Activated gamma-delta T cell treated with anti-CD3 and anti-CD28 coated beads, Interleukin-2, amount 50 U/mL, for 16 hours (primary cell): ENCODE data around the gene CTPS1.

Source experiments
- DNase-seq: peaks from one replicate; pipeline ENCODE4 v3.0.0-alpha.2; 2020; ENCODE audit warnings: low read depth

Gene CTPS1

DNA sequence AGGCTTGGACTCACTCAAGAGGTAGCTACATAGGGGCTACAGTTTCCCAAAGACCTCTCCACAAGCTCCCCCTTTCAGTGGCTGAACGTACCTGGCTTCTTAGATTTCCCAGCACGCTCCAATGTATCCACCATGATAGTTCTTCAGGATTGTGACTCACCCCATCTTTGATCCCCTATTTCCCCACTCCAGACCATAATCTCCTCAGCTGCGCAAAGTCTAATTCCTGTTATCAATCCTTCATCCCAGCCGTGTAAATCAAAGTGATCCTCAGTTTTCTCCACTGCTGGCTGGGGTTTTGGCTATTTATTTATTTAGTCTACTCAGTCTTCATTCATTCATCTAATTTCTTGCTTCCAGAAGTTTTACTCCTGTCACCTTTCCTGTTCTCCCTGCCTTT, 13.1 kb upstream of the CTPS1 start:
- DNase-seq = no peak

DNA sequence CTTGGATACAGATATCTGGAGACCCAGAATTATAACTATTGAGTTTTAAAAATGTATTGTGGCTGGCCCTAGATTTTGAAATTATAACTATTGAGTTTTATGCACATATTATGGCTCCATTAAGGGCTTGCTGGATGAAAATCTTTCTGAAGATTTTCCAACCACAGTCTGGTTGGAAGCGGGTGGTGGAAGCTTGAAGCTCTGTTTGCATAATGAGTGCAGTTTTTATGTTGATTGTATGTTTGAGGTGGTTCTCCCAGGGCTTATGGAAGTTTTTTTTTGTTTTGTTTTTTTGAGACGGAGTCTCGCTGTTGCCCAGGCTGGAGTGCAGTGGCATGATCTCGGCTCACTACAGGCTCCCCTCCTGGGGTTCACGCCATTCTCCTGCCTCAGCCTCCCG, 10.1 kb upstream of the CTPS1 start:
- DNase-seq = no peak

DNA sequence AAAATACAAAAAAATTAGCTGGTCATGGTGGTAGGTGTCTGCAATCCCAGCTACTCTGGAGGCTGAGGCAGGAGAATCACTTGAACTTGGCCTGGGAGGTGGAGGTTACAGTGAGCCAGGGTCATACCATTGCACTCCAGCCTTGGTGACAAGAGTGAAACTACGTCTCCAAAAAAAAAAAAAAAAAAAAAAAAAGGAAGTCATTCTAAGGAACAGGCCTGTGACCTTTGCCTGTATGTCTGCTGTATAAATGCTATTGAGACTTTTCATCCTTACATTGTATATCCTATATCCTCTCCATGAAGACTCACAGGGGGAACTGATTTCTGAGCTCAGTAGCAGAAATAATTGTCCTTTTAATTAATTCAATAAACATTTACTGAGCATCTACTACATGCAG, 7.5 kb upstream of the CTPS1 start:
- no peak for DNase-seq

DNA sequence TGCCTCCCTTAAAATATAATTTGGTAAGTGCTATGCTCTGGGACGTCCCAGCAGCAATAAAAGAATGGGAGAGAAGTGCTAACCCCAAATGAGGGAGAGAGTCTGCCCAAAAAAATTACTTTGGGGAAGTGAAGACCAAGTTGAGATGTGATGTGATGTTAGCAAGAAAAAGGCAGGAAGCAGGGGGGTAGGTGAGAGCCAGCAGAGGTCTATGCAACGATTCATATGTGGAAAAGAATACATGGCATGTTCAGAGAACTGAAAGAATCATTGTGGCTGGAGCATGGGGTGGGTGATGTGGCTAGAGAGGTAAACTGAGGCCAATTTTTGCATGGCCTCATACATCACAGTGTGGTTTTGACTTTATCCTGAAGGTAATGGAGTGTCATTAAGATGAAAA, 5.6 kb upstream of the CTPS1 start:
- DNase-seq = no peak

DNA sequence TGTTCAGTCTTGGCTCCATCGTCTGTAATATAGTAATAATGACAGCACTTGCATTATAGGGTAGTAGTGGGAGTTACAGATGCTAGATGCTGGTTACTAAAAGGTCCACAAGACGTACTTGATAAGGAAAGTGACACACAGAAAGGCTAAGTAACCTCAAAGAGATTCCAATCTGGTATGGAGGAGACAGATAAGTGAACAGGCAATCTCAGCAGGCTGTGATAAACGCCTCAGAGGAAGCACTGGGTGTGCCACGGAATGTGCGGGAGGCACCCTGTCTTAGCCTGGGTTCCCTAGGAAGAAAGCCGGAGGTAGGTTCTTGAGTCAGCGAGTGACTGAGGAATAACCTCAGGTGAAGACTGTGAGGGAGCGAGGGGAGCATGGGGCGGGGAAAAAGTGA, 4.6 kb upstream of the CTPS1 start:
- DNase-seq = no peak

DNA sequence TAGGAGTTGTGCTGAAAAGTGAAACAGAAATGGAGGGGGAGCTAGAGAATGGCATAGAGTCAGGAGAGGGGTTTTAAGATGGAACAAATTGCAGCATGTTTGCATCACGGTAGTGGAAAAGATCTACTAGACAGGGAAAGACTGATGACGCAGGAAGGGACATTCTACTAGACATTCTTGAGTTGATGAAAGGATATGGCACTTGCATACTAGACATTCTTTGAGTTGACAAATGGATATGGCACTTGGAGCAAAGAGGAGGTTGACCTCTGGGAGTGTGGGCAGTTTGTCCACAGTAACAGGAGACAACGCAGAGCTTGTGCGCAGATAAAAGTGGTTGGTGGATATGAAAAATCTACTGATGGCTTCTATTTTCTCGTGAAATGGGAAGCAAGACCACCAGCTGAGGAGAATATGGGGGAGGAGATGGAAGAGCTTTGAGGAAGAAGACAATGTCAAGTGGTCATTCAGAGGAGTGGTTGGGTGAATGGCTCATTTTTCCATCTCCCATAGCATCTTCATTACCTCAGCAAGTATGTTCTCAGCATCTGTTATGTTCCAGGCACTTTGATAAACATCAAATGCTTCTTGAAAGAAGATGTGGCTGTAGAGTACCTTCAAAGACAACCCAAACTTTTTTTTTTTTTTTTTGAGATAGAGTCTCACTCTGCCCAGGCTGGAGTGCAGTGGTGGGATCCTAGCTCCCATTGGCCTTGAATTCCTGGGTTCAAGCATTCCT, 2.4 kb upstream of the CTPS1 start:
- no peak for DNase-seq

DNA sequence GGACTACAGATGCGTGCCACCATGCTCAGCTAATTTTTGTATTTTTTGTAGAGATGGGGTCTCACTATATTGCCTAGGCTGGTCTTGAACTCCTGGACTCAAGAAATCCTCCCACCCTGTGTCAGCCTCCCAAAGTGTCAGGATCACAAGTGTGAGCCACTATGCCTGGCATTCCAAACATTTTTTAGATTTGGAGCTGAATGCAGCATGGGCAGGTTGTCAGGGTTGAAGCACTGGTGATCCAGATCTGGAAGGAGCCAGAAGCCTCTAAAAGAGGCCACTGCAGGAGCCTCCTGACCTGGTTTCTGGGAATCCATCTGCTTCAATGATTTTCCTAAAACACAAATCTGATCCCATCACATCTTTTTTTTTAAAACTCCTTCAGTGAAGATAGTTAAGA, 1.8 kb upstream of the CTPS1 start:
- no peak for DNase-seq

DNA sequence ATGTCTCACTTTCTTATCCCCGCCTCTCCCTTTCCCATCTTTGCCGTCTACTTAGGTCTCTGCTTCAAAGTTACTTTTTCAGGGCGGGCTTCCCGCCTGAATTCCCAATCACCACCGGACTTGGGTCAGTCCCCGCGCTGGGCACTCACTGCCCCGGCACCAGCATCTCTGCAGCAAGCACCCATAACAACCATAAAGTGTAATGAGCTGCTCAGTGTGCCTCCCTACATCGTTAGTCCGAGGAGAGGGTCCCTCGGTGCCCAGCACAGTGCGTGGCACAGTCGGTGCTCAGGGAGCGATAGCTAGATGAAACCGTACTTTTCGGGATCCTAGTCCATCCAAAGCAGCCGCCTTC, 633 bp upstream of the CTPS1 start:
- no peak for DNase-seq

DNA sequence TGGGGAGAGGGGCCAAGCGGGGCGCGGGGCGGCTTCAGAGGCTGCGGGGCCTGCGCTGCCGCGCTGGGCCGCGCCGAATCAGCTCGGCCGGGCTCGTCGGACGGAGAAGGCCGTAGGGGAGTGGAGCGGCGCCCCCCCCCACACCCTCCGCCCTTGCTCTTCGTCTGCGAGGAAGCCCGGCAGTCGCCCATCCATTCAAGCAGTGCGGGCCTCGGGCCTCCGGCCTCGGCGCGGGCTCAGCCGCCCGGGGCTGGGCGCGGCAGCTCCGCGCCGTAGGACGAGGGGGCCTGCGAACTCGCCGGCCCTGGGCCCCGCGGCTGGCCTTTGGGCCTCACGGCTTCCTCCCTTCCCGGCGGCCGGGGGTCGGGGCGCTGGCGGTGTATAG, 564 bp downstream of the CTPS1 start:
- no peak for DNase-seq

DNA sequence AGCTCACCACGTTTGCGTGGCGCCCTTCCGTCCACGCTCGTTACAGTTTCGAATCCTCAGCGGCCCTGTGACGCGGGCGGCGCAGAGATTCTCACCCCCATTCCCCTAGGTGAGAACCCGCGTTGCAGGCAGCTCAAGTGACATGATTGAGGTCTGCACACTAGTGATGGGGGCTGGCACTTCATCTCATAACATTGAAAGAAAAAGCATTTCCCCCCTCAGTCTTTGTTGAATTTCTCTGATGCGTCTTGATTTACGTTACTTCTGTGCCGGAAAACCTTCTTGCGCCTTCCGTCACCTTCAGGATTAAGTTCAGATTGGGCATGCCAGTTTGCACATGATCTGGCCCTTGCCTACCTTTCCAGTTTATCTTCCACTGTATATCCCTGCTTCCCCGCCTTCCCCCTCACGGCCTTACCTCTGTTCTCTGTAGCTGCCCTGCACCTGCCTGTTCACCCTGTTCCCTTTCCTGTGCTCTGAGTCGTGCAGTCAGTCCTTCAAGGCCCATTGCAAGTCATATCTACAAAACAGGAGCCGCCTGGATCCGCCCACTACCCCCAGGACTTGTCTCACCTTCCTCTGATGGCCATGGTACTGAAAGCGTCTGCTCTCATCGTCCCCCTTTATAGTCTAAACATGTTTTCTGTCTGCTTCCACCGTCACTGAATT, 1.1 kb downstream of the CTPS1 start:
- peak; percentile 31 for DNase-seq

DNA sequence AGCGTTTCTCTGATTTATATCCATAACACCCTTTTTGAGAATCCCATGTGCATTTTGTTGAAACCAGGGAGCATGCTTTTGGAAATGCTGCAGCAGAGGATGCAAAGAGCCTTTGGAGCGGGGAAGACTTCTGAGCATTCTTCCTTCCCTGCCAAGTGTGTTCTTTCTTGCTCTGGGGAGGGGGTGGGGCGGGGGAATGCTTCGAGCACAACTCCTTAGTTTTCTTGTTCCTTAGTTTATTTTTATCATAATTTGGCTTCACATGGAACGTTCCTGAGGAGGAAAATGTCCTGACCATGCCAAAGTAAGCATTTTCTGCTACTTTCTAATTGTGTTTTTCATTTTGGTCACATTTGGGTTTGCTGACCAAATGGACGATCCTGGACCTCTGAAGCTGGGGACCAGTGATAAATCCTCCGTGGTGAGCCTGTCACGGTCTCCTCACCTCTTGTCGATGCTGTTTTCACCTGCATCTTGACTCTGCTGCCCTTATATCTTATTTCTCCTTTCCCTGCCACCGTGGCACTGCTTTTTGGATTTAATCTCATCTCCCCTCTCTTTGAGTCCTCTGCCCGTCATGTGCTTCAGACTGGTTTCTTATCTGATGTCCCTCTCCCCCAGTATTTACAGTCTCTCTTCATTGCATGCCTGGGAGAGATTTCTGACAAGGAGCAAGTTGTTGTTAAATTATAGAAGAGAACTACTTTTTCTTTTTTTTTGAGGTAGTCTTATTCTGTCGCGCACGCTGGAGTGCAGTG, 2.4 kb downstream of the CTPS1 start:
- no peak for DNase-seq

DNA sequence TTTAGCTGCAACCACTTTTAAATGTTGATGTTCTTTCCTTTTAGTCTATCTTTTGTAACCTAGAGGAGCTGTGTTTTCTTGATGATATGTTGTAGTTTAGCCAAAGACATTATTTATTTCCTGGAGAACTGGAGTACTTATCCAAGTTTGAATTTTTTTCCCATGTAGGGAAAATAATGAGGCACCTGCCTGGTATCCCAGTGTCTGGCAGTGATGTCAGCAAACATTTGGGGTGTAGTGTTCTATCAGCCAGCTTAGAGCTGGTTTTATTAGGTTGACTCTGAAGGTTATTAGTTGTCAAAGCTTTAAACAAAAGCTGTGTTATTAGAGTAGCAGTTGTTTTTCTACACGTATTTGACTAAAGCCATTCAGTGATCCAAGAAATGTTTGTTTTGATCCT, 3.2 kb downstream of the CTPS1 start:
- no peak for DNase-seq

DNA sequence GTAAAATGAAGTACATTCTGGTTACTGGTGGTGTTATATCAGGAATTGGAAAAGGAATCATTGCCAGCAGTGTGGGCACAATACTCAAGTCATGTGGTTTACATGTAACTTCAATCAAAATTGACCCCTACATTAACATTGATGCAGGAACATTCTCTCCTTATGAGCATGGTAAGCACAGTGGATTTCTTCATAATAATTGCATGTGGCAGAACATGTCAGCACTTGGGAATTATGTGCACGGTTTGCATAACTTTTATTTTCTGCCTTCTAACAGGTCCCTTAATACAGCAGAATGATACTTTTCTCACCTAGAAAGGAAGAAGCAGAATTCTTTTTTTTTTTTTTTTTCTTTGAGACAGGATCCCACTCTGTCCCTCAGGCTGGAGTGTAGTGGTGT, 3.8 kb downstream of the CTPS1 start:
- no peak for DNase-seq

DNA sequence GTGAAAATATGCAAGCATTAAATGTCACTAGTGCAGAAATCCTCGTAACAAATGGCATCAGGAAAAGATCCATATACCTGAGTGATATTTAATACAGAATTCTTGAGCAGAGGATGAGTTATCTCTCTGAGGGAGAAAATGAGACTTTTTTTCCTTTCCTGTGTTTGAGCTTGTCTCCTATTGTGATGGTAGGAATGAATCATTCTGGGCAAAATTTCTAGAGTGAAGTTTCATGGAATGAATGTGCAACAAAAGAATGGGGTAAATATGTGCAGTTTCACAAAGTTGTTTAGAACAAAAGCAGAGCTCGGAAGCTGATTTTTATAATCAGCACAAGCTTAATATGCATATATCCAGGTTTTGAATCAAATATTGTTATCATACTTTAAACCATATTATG, 4.6 kb downstream of the CTPS1 start:
- DNase-seq = no peak

DNA sequence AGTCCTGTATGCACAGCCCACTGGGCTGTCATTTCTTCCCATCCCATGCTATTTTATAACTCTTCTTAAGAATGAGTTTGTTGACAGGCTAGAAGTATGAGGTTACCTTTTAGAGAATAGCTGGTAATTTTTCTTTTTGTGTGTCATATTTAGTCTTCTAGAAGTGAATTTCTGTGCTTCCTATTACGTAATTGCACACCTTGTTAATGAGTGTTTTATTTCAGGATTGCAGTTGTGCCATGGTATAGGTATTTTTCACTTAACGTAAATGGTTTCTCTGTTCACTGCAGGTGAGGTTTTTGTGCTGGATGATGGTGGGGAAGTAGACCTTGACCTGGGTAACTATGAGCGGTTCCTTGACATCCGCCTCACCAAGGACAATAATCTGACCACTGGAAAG, 5.0 kb downstream of the CTPS1 start:
- DNase-seq = no peak

DNA sequence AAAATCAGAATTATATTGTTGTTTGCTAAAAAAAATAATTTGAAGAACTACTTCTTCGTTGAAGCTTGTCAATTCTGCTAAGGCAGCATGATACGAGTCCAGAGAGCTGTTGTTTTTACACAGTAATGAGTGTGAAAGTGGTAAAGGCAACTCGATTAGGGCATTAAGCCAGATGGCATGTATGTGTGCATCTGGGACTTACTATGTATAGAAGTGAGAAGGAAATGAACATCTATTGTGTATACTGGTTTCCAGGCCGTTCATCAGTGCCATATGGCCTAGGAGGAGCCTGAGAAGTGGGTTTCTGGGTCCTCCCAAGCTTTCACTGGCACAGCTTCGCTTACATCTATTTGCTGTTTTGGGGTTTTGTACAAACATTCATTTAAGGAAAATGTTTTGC, 5.7 kb downstream of the CTPS1 start:
- no peak for DNase-seq

DNA sequence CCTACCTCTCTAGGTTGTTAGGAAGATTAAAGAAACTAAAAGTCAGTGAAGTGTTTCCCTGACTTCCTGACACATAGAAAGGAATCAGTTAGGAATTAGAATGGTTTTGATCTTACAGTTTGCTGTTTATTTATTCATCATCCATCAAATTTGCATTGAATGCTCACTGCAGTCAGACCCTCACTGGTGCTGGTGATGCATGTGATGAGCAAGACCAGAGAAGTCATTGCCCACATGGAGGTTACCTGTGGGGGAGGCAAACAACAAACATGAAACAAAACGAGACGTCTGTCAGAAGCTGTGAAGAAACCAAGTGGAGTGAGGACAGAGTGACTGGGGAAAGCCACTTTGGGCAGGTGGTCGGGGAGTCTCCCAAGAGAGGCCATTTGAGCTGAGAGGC, 6.4 kb downstream of the CTPS1 start:
- no peak for DNase-seq

DNA sequence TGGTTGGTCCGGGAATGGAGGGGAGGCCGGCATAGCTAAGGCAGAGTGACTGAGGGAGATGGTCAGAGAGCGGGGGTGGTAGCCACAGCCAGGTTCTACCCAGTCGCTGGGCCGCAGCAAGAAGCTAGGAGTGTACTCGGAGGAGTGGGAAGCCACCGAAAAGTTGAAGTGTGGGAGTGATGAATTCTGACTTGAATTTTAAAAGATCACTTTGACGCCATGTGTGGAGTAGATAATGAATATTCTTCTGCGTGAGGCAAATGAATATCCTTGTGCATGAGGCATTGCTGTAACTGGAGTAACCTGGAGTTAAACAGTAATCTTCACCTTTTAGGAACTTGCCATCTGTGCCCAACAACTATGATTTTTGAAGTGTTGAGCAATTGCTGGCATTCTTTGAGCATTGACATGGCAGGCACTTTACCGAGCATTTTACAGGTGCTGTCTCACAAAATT, 6.9 kb downstream of the CTPS1 start:
- DNase-seq = no peak

DNA sequence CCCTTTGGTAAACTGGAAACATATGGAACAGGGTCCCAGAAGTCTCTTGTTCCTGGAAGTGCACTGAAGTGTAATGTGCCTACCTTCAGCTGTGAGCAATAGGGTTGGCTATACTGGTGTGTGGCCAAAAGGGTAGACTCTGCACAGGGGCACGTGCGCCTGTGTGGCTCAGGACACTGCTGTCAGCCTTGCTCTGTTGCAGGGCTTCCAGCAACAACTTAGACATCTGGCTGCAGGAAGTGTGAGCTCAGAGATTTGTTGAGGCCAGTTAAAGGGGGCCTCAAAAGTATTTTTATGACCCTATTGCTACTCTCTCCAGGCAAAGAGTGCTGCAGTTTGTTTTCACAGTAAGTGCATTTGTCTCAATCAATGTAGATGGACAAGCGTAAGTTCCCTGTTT, 7.5 kb downstream of the CTPS1 start:
- no peak for DNase-seq

DNA sequence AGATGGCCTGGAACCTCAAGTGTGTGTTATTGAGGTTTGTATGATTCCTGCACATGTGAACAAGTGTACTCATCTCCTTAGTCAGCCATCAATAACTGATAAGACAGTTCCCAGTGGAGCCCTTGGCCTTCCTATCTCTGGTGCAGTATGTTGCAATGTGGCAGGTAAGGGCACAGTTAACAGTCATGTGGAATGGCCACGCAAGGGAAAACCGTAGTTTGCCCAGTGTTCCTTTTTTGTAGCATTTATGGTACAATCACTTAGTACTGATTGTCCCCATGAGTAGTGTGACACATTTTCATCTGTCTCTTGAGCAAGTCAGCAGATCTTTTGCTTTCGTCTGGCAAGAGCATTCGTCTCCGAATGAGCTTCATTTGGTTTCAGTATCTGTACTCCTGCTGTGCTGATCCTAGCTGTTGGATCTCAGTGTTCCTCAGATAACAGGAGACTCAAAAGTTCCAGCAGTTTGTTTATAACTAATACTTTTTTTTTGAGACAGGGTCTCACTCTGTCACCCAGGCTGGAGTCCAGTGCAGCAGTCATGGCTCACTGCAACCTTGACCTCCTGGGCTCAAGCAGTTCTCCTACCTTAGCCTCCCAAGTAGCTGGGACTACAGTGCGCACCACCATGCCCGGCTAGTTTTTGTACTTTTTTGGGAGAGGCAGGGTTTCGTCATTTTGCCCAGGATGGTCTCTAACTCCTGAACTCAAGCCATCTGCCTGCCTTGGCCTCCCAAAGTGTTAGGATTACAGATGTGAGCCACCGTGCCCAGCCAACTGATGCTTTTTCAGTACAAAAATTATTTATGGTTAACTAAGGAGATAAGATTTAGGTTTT, 8.2 kb downstream of the CTPS1 start:
- no peak for DNase-seq

DNA sequence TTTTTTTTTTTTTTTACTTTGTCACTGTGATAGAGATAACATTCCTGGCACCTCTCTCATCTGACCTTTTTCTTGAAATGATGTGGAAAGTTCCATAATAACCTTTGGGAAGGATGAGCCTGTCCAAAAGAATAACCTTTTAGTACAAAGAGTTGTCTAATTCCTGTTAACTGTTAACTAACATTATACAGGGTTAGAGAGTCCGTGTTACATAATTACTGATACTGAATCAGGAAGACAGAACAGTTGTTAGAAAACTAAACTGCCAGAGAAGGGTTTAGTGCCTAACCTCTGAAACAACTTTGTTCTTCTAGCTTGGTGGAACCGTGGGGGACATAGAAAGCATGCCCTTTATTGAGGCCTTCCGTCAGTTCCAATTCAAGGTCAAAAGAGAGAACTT, 8.8 kb downstream of the CTPS1 start:
- no peak for DNase-seq

DNA sequence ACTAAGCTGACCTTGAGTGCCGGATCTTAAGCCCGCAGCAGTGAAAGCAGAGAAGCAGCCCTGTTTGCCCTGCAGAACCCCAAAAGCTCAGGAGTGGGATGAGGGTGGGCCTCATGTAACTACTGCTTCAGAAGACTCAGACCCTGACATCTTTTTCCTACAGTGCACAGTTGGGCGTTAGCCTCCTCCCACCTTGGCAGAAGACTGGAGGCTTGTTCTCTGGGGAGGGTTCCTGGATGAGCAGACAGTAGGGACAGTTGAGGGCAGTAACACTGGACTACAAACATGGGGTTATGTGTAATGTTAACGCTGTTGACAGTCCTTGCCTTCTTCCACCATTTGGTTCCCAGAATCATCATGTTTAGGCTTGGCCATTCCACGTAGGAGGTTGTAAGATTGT, 9.6 kb downstream of the CTPS1 start:
- no peak for DNase-seq

DNA sequence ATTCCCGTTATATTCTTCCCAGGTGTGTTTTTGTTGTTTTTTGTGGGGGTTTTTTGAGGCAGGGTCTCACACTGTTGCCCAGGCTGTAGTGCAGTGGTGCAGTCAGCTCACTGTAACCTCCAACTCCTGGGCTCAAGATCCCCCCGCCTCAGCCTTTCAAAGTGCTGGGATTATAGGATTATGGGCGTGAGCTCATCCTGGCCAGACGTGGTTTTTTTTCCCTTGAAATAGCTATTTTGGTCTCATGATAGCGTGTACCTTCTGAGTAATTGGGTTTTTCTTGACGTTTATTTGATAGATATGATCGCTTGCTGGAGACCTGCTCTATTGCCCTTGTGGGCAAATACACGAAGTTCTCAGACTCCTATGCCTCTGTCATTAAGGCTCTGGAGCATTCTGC, 17.6 kb downstream of the CTPS1 start:
- DNase-seq = no peak
